Spleen (tissue), 11 donors: ENCODE measurements around the gene RABGGTA. TPM values are rescaled to one million over a fixed set of nuclear protein-coding genes. Genes with fewer than 3 reads are reported as not detected.

Experiments
- DNase-seq: peaks from one replicate; pipeline ENCODE4 v3.0.0-alpha.2; 2020
- H3K27ac ChIP-seq, 8 donors: fragments of 200-600 bp; sonication (generic) in 7 of 8; 1 replicate in 4 of 8; 2 replicates in 4 of 8; pipeline versions ENCODE4 v1.5.0 to v1.8.0; 2016 to 2021; ENCODE audit warnings: inconsistent platforms in 4 of 8, mild to moderate bottlenecking in 4 of 8, moderate library complexity in 1 of 8
- H3K27me3 ChIP-seq, 7 donors: fragments of 200-600 bp; sonication (generic) in 6 of 7; replicated peaks in 1 of 7; 1 replicate in 4 of 7; 2 replicates in 3 of 7; pipeline versions ENCODE4 v1.5.0 to v1.8.0; 2016 to 2021; ENCODE audit warnings: inconsistent platforms in 3 of 7, mild to moderate bottlenecking in 1 of 7
- H3K36me3 ChIP-seq, 6 donors: fragments of 200-600 bp; sonication (generic) in 5 of 6; 1 replicate in 4 of 6; 2 replicates in 2 of 6; pipeline versions ENCODE4 v1.5.0 to v1.8.0; 2016 to 2021; ENCODE audit warnings: inconsistent platforms in 2 of 6
- H3K4me1 ChIP-seq, 6 donors: fragments of 200-600 bp; sonication (generic) in 5 of 6; 1 replicate in 3 of 6; 2 replicates in 3 of 6; pipeline versions ENCODE4 v1.5.0 to v1.8.0; 2016 to 2021; ENCODE audit warnings: inconsistent platforms in 3 of 6
- H3K4me3 ChIP-seq, 8 donors: fragments of 200-600 bp; sonication (generic) in 7 of 8; 1 replicate in 4 of 8; 2 replicates in 4 of 8; pipeline versions ENCODE4 v1.5.0 to v1.8.0; 2016 to 2021; ENCODE audit warnings: inconsistent platforms in 4 of 8, mild to moderate bottlenecking in 4 of 8, moderate library complexity in 2 of 8
- H3K9me3 ChIP-seq, 8 donors: fragments of 200-600 bp; sonication (generic) in 7 of 8; 1 replicate in 4 of 8; 2 replicates in 4 of 8; pipeline versions ENCODE4 v1.5.0 to v1.8.0; 2016 to 2021; ENCODE audit warnings: inconsistent platforms in 4 of 8
- CTCF ChIP-seq, 11 experiments: fragments of 200-600 bp in 7 of 11; fragments of 450-650 bp in 4 of 11; sonication (generic) in 4 of 11; IDR thresholded peaks in 8 of 11; conservative IDR thresholded peaks in 3 of 11; 1 replicate in 7 of 11; 2 replicates in 4 of 11; pipeline versions ENCODE4 v1.4.0 to v1.8.0; 2016 to 2021; ENCODE audit warnings: antibody characterized with exemption in 11 of 11, inconsistent platforms in 4 of 11, mild to moderate bottlenecking in 1 of 11
- POLR2A ChIP-seq, 3 donors: fragments of 450-650 bp; IDR thresholded peaks; one replicate each; pipeline ENCODE4 v1.5.1; 2017; ENCODE audit warnings: antibody characterized with exemption in 3 of 3, mild to moderate bottlenecking in 1 of 3
- POLR2AphosphoS5 ChIP-seq, 3 donors: sonication (generic); formaldehyde crosslinking; IDR thresholded peaks; one replicate each; pipeline ENCODE4 v1.5.1; 2017; ENCODE audit warnings: antibody characterized with exemption in 3 of 3
- WGBS, 5 donors: extraction: QIAGEN DNeasy Blood & Tissue Kit in 3 of 5; methylation state at CpG; one replicate each; pipeline versions ENCODE4 v1.1.5 to v1.1.7; 2013 to 2018; 5-methylcytosine and 5-hydroxymethylcytosine counted together
- intact Hi-C: fragments of 100-400 bp; cut with DNase I; formaldehyde crosslinking; loops from one replicate; pipeline ENCODE4 v1.15.0; 2023; ENCODE audit warnings: low total_unique reads
- polyA plus RNA-seq, 3 donors: library from polyadenylated mRNA; stranded (reverse); fragments of 200-250 nt; gene quantifications; one replicate each; pipeline ENCODE4 v1.2.1, GENCODE V29; 2013
- total RNA-seq, 7 donors: library from RNA; depleted of rRNA in 3 of 7; stranded (reverse); fragments of >200 nt in 3 of 7; fragmentation: NEBNext Ultra II Directional in 4 of 7; extraction: Animal tissue kit (Norgen Biotek cat#: 25700) in 4 of 7; gene quantifications; one replicate each; pipeline versions ENCODE4 v1.1.0 to v1.2.1, GENCODE V29; 2016 to 2021
- donor health status: healthy with polysubstance abuse.
- donor health status: DM: no; HTN: no; CAD: no; lungs with moderate emphysema.
- donor health status: DM: no; HTN: no; CAD: no.
- donor health status: Bipolar disorder and iron deficiency.
- donor health status: healthy.
- donor health status: DM: no; HTN: no; CAD: no.
- donor health status: DM: yes; HTN: yes; CAD: no.

RABGGTA gene
- total and polyA plus RNA-seq, 10 donors, result 22.5 to 63.0 (median 47.0) TPM

DNA sequence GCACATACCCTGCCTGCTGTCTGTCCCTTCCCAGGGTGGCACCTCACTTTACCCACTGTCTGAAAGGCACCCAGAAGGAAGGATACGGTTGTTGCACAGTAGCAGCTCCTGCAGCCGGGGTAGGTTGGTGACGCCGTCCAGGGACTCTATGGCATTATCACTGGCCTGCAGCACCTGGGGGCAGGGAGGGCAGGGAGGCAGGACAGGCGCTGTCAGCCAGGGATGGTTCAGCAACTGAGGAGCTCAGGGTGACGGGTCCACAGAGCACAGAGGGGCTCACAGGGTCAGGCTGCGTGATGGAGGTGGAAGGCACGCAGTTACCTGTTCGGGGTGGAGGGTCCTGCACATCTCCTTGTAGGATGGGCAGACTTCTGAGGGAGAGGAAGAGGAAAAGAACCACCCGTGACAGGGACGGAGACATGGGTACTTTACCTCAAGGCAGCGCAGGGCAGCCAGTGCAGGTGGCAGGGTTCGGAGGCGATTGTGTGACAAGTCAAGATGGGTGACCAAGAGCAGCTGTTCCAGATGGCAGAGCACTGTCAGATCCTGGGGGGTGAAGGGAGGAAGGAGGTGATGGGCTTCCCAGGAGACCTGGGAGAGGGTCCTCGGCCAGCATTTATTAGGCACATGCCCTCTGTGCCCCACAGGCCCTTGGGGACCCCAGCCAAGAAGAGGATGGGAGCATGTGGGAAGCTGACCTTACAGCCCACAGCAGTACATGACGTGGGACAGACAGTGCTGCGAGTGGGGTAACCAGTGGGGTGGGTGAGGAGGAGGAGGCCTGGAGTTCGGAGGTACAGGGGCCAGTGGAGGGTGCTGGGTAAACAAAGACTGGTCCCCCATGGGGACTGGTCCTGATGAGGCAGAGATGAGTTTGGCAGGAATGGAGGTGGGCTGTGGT is 4.8 kb downstream of the RABGGTA start:
- DNase-seq, result no peak
- intact Hi-C loops, result no loop called here
- H3K4me3 ChIP-seq, result no peak overlapping the region
- H3K36me3 ChIP-seq, result peaks cover 0 to 84% (median 43%) of the 10 kb centered on the region in 6 donors
- no peaks in the 10 kb centered on the region for H3K27me3 ChIP-seq
- H3K27ac ChIP-seq, result peak overlapping the region in 1 of 8 donors; percentile 3
- H3K4me1 ChIP-seq, result peaks cover 4 to 20% (median 9%) of the 10 kb centered on the region in 6 donors
- no peaks in the 10 kb centered on the region for H3K9me3 ChIP-seq
- WGBS, 5 donors, result 89 to 95% (median 91%) methylated on average over 16 to 18 of the region's 18 CpGs
- TF ChIP-seq POLR2A (IDR thresholded peaks at IDR 0.05), result no peak
- no peak for TF ChIP-seq CTCF (IDR thresholded peaks at IDR 0.05 in 8 of 11, conservative IDR thresholded peaks at IDR 0.05 in 3 of 11)
- TF ChIP-seq POLR2AphosphoS5 (IDR thresholded peaks at IDR 0.05), result no peak

DNA sequence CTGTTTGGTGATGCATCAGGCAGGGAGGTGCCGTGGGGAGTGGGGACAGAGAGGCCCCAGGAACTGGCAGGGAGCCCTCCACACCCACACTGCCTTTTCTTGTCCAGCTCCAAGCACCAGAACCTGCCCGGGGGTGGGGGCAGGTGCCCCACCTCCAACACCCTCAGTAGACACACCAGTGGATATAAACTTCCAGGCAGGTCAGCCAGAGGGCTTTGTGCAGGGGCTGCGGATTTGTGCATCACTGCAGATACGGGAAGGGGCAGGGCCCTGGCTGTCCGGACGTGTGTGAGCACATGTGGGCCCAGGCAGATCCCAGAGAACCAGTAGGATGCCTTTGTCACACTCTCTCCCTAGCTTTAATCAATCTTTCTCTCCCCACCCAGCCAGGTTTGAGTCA is 7.1 kb downstream of the RABGGTA start:
- intact Hi-C loops, result no loop called here
- 84 to 92% (median 91%) methylated on average over 5 to 6 of the region's 6 CpGs for WGBS, 5 donors
- DNase-seq, result no peak

DNA sequence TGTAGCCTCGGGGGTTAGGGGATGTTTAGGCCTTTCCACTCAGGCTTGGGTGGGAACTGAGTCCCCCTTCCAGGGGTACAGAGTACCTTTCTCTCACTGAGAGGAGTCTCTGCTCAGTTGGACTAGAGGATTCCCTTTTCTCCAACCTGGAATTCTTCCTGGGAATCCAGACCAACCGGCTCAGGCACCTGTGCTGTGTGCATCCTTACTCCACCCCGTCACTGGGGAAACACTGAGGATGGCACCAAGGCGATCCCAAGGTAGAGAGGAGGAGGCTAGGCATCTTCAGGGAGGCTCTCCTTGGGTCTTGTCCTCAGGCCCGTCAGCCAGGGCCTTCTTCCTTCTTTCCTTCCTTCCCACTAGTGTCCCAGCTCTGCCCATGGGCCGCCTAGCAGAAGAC is 7.5 kb downstream of the RABGGTA start:
- H3K4me3 ChIP-seq, result no peak overlapping the region
- WGBS, 5 donors, result 81 to 96% (median 88%) methylated on average over 6 of the region's 6 CpGs
- no peak for DNase-seq
- intact Hi-C loops, result no loop called here
- H3K27ac ChIP-seq, result no peak overlapping the region
- H3K4me1 ChIP-seq, result no peaks in the 10 kb centered on the region
- no peaks in the 10 kb centered on the region for H3K27me3 ChIP-seq
- no peaks in the 10 kb centered on the region for H3K9me3 ChIP-seq
- H3K36me3 ChIP-seq, result peaks cover 0 to 97% (median 38%) of the 10 kb centered on the region in 6 donors
- no peak for TF ChIP-seq POLR2A (IDR thresholded peaks at IDR 0.05)
- no peak for TF ChIP-seq POLR2AphosphoS5 (IDR thresholded peaks at IDR 0.05)
- TF ChIP-seq CTCF (IDR thresholded peaks at IDR 0.05 in 8 of 11, conservative IDR thresholded peaks at IDR 0.05 in 3 of 11), result no peak

More for the DNA sequence above, 7.1 kb downstream of the RABGGTA start:
- peaks cover 0 to 97% (median 41%) of the 10 kb centered on the region in 6 donors for H3K36me3 ChIP-seq
- TF ChIP-seq CTCF (IDR thresholded peaks at IDR 0.05 in 8 of 11, conservative IDR thresholded peaks at IDR 0.05 in 3 of 11) (no peak), POLR2A (IDR thresholded peaks at IDR 0.05) (no peak), POLR2AphosphoS5 (IDR thresholded peaks at IDR 0.05) (no peak)
- no peaks in the 10 kb centered on the region for H3K9me3 ChIP-seq
- H3K27ac ChIP-seq, result no peak overlapping the region
- H3K27me3 ChIP-seq, result no peaks in the 10 kb centered on the region
- peaks cover 0 to 2% (median 0%) of the 10 kb centered on the region in 6 donors for H3K4me1 ChIP-seq
- H3K4me3 ChIP-seq, result no peak overlapping the region
